DOHH2 (cell line): ENCODE data around the gene TMEM130.

ENCODE experiments used
- H3F3A ChIP-seq: fragments of 200-600 bp; sonication (generic), shearing (Covaris generic); 2 replicates; pipeline ENCODE4 v1.6.0; 2016; ENCODE audit warnings: antibody characterized with exemption, mild to moderate bottlenecking; ENCODE audit not compliant: control insufficient read depth, insufficient read depth
- H3K27ac ChIP-seq: fragments of 200-600 bp; sonication (generic); 2 replicates; pipeline ENCODE4 v1.5.1; 2014; ENCODE audit warnings: low read depth, mild to moderate bottlenecking, low read length, moderate library complexity
- H3K27me3 ChIP-seq: fragments of 200-600 bp; sonication (generic); 2 replicates; pipeline ENCODE4 v1.6.1; 2014; ENCODE audit warnings: mild to moderate bottlenecking, low read length, mixed read lengths; ENCODE audit not compliant: control insufficient read depth
- H3K36me3 ChIP-seq: fragments of 200-600 bp; sonication (generic); 2 replicates; pipeline ENCODE4 v1.6.1; 2014; ENCODE audit warnings: mild to moderate bottlenecking, low read length, moderate library complexity, mixed read lengths; ENCODE audit not compliant: control insufficient read depth
- H3K4me1 ChIP-seq: fragments of 200-600 bp; sonication (generic); 2 replicates; pipeline ENCODE4 v1.6.1; 2014; ENCODE audit warnings: mild to moderate bottlenecking, low read length, mixed read lengths; ENCODE audit not compliant: control insufficient read depth
- H3K4me2 ChIP-seq: fragments of 200-600 bp; sonication (generic); 2 replicates; pipeline ENCODE4 v1.6.0; 2014; ENCODE audit warnings: mild to moderate bottlenecking, low read length, moderate library complexity
- H3K4me3 ChIP-seq: fragments of 200-600 bp; sonication (generic); 2 replicates; pipeline ENCODE4 v1.5.1; 2014; ENCODE audit warnings: mild to moderate bottlenecking, low read length, mixed read lengths
- H3K79me2 ChIP-seq: fragments of 200-600 bp; sonication (generic); 2 replicates; pipeline ENCODE4 v1.6.1; 2014; ENCODE audit warnings: mild to moderate bottlenecking, low read length, mixed read lengths; ENCODE audit not compliant: control insufficient read depth
- H3K9me2 ChIP-seq: fragments of 200-600 bp; sonication (generic); replicated peaks from 2 replicates; pipeline ENCODE4 v1.6.1; 2014; ENCODE audit warnings: mild to moderate bottlenecking, low read length, mixed read lengths; ENCODE audit not compliant: control insufficient read depth
- H3K9me3 ChIP-seq: fragments of 200-600 bp; sonication (generic); 2 replicates; pipeline ENCODE4 v1.6.1; 2014; ENCODE audit warnings: antibody characterized with exemption, low read length, mixed read lengths; ENCODE audit not compliant: control insufficient read depth, insufficient read depth
- H4K20me1 ChIP-seq: fragments of 200-600 bp; sonication (generic); 2 replicates; pipeline ENCODE4 v1.6.0; 2014; ENCODE audit warnings: low read depth, mild to moderate bottlenecking, antibody characterized with exemption, low read length, moderate library complexity; ENCODE audit not compliant: control insufficient read depth, insufficient read depth
- CTCF ChIP-seq: fragments of 200-600 bp; sonication (generic); IDR thresholded peaks from one replicate; pipeline ENCODE4 v1.5.1; 2014; ENCODE audit warnings: antibody characterized with exemption, mild to moderate bottlenecking, low read depth, low read length; ENCODE audit not compliant: poor library complexity, severe bottlenecking
- EZH2phosphoT487 ChIP-seq: fragments of 200-600 bp; sonication (generic); IDR thresholded peaks from 2 replicates; pipeline ENCODE4 v1.6.1; 2017; ENCODE audit warnings: borderline replicate concordance, mild to moderate bottlenecking, antibody characterized with exemption, low read length, moderate library complexity, mixed read lengths

Gene TMEM130

GRCh38 chr7:98811299-98811698 is 58.5 kb downstream of the TMEM130 start:
- Histone ChIP-seq H3F3A (0 out of 2 replicates have a peak, but pooled peaks cover 4% of the 10 kb centered on the region), H3K4me3 (no peak overlapping the region), H3K9me2 (no peaks in the 10 kb centered on the region), H3K4me1 (no peaks in the 10 kb centered on the region), H3K27ac (no peak overlapping the region), H3K9me3 (peaks cover 6% of the 10 kb centered on the region; the same call in 1 of the 2 replicates), H4K20me1 (no peaks in the 10 kb centered on the region), H3K36me3 (no peaks in the 10 kb centered on the region), H3K27me3 (peaks cover 16% of the 10 kb centered on the region; the same call in 1 of the 2 replicates), H3K4me2 (no peak overlapping the region), H3K79me2 (no peaks in the 10 kb centered on the region)
- no peak for TF ChIP-seq EZH2phosphoT487
- no peak for TF ChIP-seq CTCF

- Histone ChIP-seq H3K4me2 (no peak overlapping the region), H3K4me1 (no peaks in the 10 kb centered on the region), H4K20me1 (no peaks in the 10 kb centered on the region), H3K9me3 (peaks cover 6% of the 10 kb centered on the region; the same call in 1 of the 2 replicates), H3K79me2 (no peaks in the 10 kb centered on the region), H3F3A (0 out of 2 replicates have a peak, but pooled peaks cover 4% of the 10 kb centered on the region), H3K36me3 (no peaks in the 10 kb centered on the region), H3K4me3 (no peak overlapping the region), H3K9me2 (no peaks in the 10 kb centered on the region), H3K27me3 (peaks cover 19% of the 10 kb centered on the region), H3K27ac (no peak overlapping the region)
- no peak for TF ChIP-seq CTCF
These were observed 59.5 kb downstream of the TMEM130 start for GRCh38 chr7:98810153-98810802.

DNA sequence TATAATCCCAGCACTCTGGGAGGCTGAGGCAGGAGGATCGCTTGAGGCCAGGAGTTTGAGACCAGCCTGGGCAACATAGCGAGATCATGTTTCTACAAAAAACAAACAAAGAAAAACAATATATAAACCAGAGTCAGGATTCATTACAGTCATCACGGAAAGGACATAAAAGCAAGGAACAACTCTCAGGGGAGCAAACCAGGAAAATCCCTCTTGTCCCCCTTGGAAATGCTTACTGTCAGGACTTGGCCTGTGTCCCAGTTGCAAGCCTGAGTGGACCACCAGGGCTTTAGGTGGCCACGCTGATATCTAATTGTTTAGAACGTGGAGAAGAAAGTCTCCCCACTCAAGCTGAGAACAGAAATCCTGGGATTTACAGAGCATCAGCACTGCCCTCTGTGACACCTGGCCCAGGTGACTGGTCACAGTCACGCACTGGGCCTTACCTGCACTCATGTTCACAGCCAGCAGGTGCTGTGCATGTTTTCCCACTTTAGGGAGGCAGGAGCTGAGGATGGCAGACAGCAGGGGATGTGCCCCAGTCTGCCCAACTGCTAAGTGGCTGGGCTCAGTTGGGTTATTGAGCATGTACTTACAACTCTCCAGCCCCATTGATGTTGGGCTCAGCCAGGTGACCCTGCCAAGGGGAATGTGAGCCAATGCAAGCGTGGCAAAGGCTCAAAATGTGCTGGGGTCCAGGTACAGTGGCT is 60.9 kb downstream of the TMEM130 start:
- H3K36me3 ChIP-seq: no peaks in the 10 kb centered on the region
- no peak overlapping the region for H3K27ac ChIP-seq
- H3K9me3 ChIP-seq: peaks cover 6% of the 10 kb centered on the region; the same call in 1 of the 2 replicates
- H3K4me2 ChIP-seq: no peak overlapping the region
- 0 out of 2 replicates have a peak, but pooled peaks cover 4% of the 10 kb centered on the region for H3F3A ChIP-seq
- H4K20me1 ChIP-seq: no peaks in the 10 kb centered on the region
- no peaks in the 10 kb centered on the region for H3K4me1 ChIP-seq
- no peaks in the 10 kb centered on the region for H3K9me2 ChIP-seq
- H3K27me3 ChIP-seq: peaks cover 11% of the 10 kb centered on the region
- no peak overlapping the region for H3K4me3 ChIP-seq
- TF ChIP-seq EZH2phosphoT487 (no peak), CTCF (no peak)
- no peaks in the 10 kb centered on the region for H3K79me2 ChIP-seq
